GM12878 (cell line): ENCODE results near the gene EPHA5. TPM values are rescaled to one million over a fixed set of nuclear protein-coding genes. Genes with fewer than 3 reads are reported as not detected.

Experiments used
- ATAC-seq: fragments of 200-7000 bp; cut with Tn5 transposase; 3 replicates; pipeline ENCODE4 v1.9.1; 2020; ENCODE audit warnings: mild to moderate bottlenecking, moderate library complexity
- BruUV-seq: library from RNA; stranded (reverse); fragments of 400-500 nt; replicated peaks from 2 replicates; lab custom pipeline; 2021; lab: Mats Ljungman, UMichigan
- CTCF ChIA-PET: fragments of 300-600 bp; sonication (Branson Sonifier 250); formaldehyde crosslinking; extraction: SDS; loops from one replicate; lab custom pipeline; 2021; ENCODE audit warnings: inconsistent platforms; lab: Yijun Ruan, JAX
- POLR2A ChIA-PET: fragments of 350-600 bp; formaldehyde crosslinking; extraction: SDS; loops from one replicate; lab custom pipeline; 2021; ENCODE audit warnings: inconsistent platforms; lab: Charles Lee
- RAD21 ChIA-PET: fragments of 300-600 bp; sonication (Branson Sonifier 250); formaldehyde crosslinking; loops from one replicate; lab custom pipeline; 2023; ENCODE audit warnings: antibody characterized with exemption; ENCODE audit not compliant: unreplicated experiment; lab: Charles Lee
- SMC1A ChIA-PET: fragments of 300-600 bp; sonication (Branson Sonifier 250); formaldehyde crosslinking; loops from one replicate; lab custom pipeline; 2023; ENCODE audit not compliant: unreplicated experiment, uncharacterized antibody; lab: Charles Lee
- DNase-seq: peaks from one replicate; pipeline ENCODE4 v3.0.0-alpha.2; 2011; ENCODE audit warnings: low read depth, low spot score
- FAIRE-seq: peaks from 3 replicates; lab custom pipeline; 2011; peaks lifted over from hg19 to GRCh38; lab: Jason Lieb, UNC
- H2AFZ ChIP-seq: 2 replicates; pipeline ENCODE4 v1.6.0; 2011; ENCODE audit warnings: low read depth, low read length, control low read depth; ENCODE audit not compliant: control insufficient read depth
- H3K27ac ChIP-seq: 2 replicates; pipeline ENCODE4 v1.5.1; 2011; ENCODE audit warnings: control low read depth; ENCODE audit not compliant: control insufficient read depth, insufficient read depth
- H3K27me3 ChIP-seq, 2 experiments: replicated peaks in 1 of 2; 2 replicates each; pipeline versions ENCODE4 v1.6.0 to v1.6.1; 2011; ENCODE audit warnings: low read length in 1 of 2; ENCODE audit not compliant: control insufficient read depth in 2 of 2, insufficient read depth in 2 of 2
- H3K36me3 ChIP-seq, 2 experiments: 2 replicates each; pipeline ENCODE4 v1.5.1; 2011; ENCODE audit warnings: low read length in 1 of 2; ENCODE audit not compliant: control insufficient read depth in 2 of 2, insufficient read depth in 2 of 2
- H3K4me1 ChIP-seq: 2 replicates; pipeline ENCODE4 v1.6.1; 2011; ENCODE audit warnings: mild to moderate bottlenecking, low read length, moderate library complexity, mixed read lengths; ENCODE audit not compliant: control insufficient read depth, insufficient read depth
- H3K4me2 ChIP-seq: 2 replicates; pipeline ENCODE4 v1.6.0; 2011; ENCODE audit warnings: control low read depth; ENCODE audit not compliant: control insufficient read depth, insufficient read depth
- H3K4me3 ChIP-seq: fragments of 200-600 bp; sonication (generic); 2 replicates; pipeline ENCODE4 v1.5.1; 2016
- H3K79me2 ChIP-seq: 2 replicates; pipeline ENCODE4 v1.6.0; 2011; ENCODE audit warnings: low read length; ENCODE audit not compliant: control insufficient read depth, insufficient read depth
- H3K9ac ChIP-seq: 2 replicates; pipeline ENCODE4 v1.8.0; 2011; ENCODE audit warnings: low read length, control low read depth, mixed read lengths; ENCODE audit not compliant: control insufficient read depth, insufficient read depth
- H3K9me3 ChIP-seq: replicated peaks from 3 replicates; pipeline ENCODE4 v1.5.1; 2011; ENCODE audit warnings: mild to moderate bottlenecking, low read length; ENCODE audit not compliant: control insufficient read depth, insufficient read depth
- H4K20me1 ChIP-seq: 2 replicates; pipeline ENCODE4 v1.6.0; 2011; ENCODE audit not compliant: control insufficient read depth, insufficient read depth
- CHD1 ChIP-seq: IDR thresholded peaks from 2 replicates; pipeline ENCODE4 v1.6.1; 2012; ENCODE audit warnings: low read depth, low read length, improper control_type of control experiment
- ESRRA ChIP-seq: IDR thresholded peaks from 2 replicates; pipeline ENCODE4 v1.6.1; 2012; ENCODE audit warnings: mild to moderate bottlenecking, low read length, improper control_type of control experiment
- POLR2AphosphoS5 ChIP-seq: IDR thresholded peaks from 2 replicates; pipeline ENCODE4 v1.6.1; 2011; ENCODE audit warnings: mild to moderate bottlenecking, low read length, inconsistent platforms
- WGBS: methylation state at CpG from one replicate; pipeline ENCODE4 v1.1.6; 2016; ENCODE audit warnings: low lambda C conversion rate; ENCODE audit not compliant: insufficient replicate concordance, insufficient coverage; ENCODE audit errors: missing lambda C conversion rate; 5-methylcytosine and 5-hydroxymethylcytosine counted together
- in situ Hi-C: fragments of 300-500 bp; cut with MboI; formaldehyde crosslinking; loops from 9 replicates; pipeline ENCODE4 v1.14.3; 2018; ENCODE audit warnings: mixed read lengths
- intact Hi-C: fragments of 100-400 bp; cut with micrococcal nuclease; formaldehyde crosslinking; loops from one replicate; pipeline ENCODE4 v1.14.2; 2022; ENCODE audit not compliant: unreplicated experiment
- polyA plus RNA-seq, 11 experiments: library from polyadenylated mRNA; depleted of rRNA in 4 of 11; unstranded in 6 of 11; stranded (reverse) in 5 of 11; fragments of >200 nt; fragmentation: Nextera tagmentation in 4 of 11; fragmentation: Illumina TruSeq in 1 of 11; extraction: Ambion mirVana in 4 of 11; extraction: Trizol in 1 of 11; gene quantifications; 1 replicate in 1 of 11; 2 replicates in 10 of 11; pipeline versions ENCODE4 v1.2.1 to v1.2.3, GENCODE V29; 2011 to 2016; ENCODE audit warnings: inconsistent platforms in 2 of 11, missing spikeins in 2 of 11, low read depth in 1 of 11
- total RNA-seq, 4 experiments: library from RNA; depleted of rRNA in 3 of 4; stranded (reverse); fragments of >200 nt in 3 of 4; fragmentation: Illumina TruSeq in 1 of 4; extraction: Trizol in 1 of 4; gene quantifications; 2 replicates each; pipeline versions ENCODE4 v1.2.1 to v1.2.3, GENCODE V29; 2013 to 2021
- TF ChIP-seq, protein P1 (sequence below): IDR thresholded peaks from 2 replicates; pipeline ENCODE4 v1.6.1; 2012; ENCODE audit warnings: low read length, inconsistent platforms
- TF ChIP-seq, protein P2 (sequence below): IDR thresholded peaks from 2 replicates; pipeline ENCODE4 v1.6.1; 2011; ENCODE audit warnings: borderline replicate concordance, low read depth, mild to moderate bottlenecking, moderate library complexity, low read length; ENCODE audit not compliant: insufficient read depth, poor library complexity, severe bottlenecking
- TF ChIP-seq, protein P3 (sequence below): fragments of 450-650 bp; IDR thresholded peaks from 2 replicates; pipeline ENCODE4 v1.6.1; 2014; ENCODE audit warnings: mild to moderate bottlenecking

EPHA5 gene
- total and polyA plus RNA-seq, 10 of the 15 experiments (the other 5 are each of a cell fraction or from before 2014, with no cell fraction given): not detected

DNA sequence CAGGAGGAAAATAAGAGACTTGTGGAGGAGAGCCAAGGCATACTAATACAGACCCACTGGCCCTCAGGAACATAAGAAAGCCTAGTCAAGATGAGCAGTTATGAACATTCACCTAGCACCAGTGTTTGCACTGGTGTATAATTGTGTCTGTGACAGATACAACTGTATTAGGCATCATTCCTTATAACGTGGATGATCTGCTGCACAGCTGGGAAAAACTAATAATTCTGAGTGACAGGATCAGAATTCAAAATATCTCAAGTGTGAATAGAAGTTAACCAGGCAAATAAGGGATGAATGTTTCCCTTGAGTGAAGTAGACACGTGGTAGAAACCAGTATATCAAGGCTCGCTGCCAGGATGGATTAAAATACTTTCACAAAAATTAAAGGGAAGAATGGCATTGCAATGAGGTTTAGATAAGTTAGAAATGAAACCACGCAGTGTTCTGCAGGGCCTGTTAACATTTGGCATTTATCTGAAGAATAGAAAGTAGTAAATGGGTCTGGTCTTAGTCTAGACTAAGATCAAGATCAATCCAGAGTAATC, 325.9 kb downstream of the EPHA5 start:
- RAD21 ChIA-PET: no interaction called here
- no TSS peak for BruUV-seq
- TF ChIP-seq ESRRA (no peak), POLR2AphosphoS5 (no peak), CHD1 (no peak)
- TF ChIP-seq, protein P1, sequence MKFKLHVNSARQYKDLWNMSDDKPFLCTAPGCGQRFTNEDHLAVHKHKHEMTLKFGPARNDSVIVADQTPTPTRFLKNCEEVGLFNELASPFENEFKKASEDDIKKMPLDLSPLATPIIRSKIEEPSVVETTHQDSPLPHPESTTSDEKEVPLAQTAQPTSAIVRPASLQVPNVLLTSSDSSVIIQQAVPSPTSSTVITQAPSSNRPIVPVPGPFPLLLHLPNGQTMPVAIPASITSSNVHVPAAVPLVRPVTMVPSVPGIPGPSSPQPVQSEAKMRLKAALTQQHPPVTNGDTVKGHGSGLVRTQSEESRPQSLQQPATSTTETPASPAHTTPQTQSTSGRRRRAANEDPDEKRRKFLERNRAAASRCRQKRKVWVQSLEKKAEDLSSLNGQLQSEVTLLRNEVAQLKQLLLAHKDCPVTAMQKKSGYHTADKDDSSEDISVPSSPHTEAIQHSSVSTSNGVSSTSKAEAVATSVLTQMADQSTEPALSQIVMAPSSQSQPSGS: no peak
- TF ChIP-seq, protein P2, sequence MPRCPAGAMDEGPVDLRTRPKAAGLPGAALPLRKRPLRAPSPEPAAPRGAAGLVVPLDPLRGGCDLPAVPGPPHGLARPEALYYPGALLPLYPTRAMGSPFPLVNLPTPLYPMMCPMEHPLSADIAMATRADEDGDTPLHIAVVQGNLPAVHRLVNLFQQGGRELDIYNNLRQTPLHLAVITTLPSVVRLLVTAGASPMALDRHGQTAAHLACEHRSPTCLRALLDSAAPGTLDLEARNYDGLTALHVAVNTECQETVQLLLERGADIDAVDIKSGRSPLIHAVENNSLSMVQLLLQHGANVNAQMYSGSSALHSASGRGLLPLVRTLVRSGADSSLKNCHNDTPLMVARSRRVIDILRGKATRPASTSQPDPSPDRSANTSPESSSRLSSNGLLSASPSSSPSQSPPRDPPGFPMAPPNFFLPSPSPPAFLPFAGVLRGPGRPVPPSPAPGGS: no peak
- TF ChIP-seq, protein P3, sequence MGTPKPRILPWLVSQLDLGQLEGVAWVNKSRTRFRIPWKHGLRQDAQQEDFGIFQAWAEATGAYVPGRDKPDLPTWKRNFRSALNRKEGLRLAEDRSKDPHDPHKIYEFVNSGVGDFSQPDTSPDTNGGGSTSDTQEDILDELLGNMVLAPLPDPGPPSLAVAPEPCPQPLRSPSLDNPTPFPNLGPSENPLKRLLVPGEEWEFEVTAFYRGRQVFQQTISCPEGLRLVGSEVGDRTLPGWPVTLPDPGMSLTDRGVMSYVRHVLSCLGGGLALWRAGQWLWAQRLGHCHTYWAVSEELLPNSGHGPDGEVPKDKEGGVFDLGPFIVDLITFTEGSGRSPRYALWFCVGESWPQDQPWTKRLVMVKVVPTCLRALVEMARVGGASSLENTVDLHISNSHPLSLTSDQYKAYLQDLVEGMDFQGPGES: no peak
- TF ChIP-seq, all 136 proteins: peak for 0
- ATAC-seq (no peak), FAIRE-seq (no peak), DNase-seq (no peak)
- intact Hi-C loops (no loop called here), in situ Hi-C loops (no loop called here)
- Histone ChIP-seq H3K36me3 (no peaks in the 10 kb centered on the region), H3K9me3 (no peaks in the 10 kb centered on the region), H4K20me1 (no peaks in the 10 kb centered on the region), H3K27me3 (no peaks in the 10 kb centered on the region), H3K27ac (no peak overlapping the region), H3K9ac (no peak overlapping the region), H3K4me3 (no peak overlapping the region), H3K79me2 (no peaks in the 10 kb centered on the region), H2AFZ (no peak overlapping the region), H3K4me1 (no peaks in the 10 kb centered on the region), H3K4me2 (no peak overlapping the region)
- ChIA-PET CTCF (no interaction called here), POLR2A (no interaction called here), SMC1A (no interaction called here)
- WGBS: 0% methylated on average over 4 of the region's 4 CpGs
